ENCODE results near the gene PRL.

Gene PRL

GRCh38 chr6:22296936-22297335 lies at the start of gene PRL:
PRL (minus strand) TSS chr6:22297036; CDS start chr6:22296982, 54 bp downstream.
- DNase-seq = no peak

DNA sequence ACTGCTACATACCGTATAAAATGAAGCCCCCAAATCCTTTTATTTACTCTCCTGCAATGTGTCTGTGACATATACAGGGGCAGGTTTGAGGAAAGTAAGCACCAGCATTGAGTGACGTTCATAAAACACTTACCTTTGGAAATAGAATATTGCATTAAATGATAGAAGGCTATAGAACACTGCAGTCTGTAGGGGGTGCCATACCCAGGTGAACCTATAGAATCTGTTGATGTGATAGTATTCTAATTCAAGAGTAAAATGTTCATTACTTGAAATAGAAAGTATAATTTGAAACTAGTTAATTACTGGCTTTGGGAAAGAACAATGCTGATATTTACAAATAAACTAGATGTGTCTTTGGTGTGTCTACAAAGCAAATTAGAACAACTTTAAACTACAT lies 47.0 kb upstream of the PRL start:
- DNase-seq = no peak

DNA sequence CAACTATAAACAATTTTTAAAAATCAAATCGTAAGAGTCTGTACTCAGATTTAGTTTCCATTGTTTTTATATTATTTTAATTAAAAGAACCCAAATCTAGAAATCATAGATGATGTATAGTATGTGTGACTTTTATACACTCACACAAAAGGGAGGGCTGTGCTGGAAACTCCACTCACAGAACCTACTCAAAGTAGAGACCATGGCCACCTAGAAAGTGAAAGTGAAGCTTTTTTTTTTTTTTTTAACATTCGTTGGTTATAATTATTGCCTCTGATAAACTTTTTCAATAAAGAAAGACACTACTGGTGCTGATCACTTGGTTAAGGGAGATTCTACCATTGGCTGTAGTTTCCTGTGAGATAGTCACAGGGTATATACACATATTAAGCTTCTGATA lies 37.9 kb upstream of the PRL start:
- no peak for DNase-seq

DNA sequence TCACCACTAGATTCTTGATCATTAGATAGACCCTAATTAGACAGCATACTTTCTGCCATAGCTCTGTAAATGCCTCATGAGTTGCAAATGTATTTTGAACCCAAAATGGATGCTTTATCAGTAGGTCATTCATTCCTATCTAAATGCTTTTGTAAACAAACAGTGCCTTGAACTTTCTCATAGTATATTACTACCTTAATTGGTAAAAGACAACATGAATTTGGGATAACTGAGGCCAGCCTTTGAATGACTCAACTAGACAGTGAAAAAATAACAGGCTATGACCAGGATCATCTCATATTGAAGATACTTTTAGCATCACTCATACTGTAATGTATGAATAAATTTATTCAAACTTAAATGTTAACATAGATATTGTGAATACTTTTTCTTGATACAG lies 37.0 kb upstream of the PRL start:
- DNase-seq = no peak

DNA sequence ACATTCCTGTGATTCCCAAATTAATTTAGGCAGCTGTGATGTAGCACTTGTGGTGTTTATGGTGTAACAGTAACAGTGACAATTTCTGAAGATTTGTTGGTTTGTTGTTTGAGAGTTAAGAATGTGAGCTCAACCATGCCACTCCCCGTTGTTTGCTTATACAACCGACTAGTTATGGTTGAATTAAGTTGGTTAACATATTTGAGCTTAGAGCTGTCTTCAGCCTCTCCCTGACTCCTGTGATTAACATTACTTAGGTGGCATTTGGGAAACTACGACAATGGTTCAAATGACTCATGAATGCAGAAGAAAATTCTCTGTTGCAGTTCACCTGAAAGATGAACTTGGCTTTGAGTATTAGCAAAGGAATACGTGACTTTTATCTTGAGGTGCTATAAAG lies 35.9 kb upstream of the PRL start:
- DNase-seq = no peak

DNA sequence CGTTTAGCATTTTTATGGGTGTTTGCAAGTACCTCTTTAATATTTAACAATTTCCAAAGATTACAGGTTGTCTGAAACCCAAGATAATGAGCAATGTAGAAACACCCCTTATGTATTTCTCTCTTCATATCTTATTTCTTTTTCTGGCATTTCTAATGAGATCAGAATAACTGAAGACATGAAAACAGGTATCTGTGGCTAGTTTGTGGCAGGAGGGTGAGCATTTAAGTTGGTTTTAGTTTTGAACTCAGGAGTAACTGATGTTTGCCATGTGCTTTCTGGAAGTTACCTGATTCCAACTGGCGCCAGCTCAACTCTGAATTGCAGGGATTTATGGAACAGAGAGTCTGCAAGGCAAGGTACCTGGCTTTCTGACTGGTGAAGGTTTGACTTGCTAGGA lies 35.4 kb upstream of the PRL start:
- DNase-seq = no peak

GRCh38 chr6:22330941-22331340 lies 34.1 kb upstream of the PRL start:
- no peak for DNase-seq

- no peak for DNase-seq
Observed at GRCh38 chr6:22328474-22328873, 31.6 kb upstream of the PRL start.

DNA sequence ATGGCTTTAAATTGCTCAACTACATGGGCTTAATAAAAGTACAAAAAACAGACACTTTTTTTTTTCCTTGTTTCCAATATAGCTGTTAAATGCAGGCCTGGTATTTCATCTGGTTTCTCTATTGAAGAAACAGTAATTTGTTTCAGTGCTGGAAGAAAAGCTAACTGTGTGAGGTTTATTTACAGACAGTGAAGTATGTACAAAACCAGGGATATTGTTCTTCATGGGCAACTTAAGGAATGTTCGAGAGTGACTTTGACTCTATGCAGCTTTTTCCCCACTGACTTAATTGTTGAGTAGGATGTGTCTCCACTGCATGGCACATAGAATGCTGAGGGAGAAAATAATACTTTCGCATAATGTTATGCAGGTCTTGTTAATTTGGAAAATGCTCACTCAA lies 31.0 kb upstream of the PRL start:
- no peak for DNase-seq

GRCh38 chr6:22326500-22326899 lies 29.7 kb upstream of the PRL start:
- no peak for DNase-seq

DNA sequence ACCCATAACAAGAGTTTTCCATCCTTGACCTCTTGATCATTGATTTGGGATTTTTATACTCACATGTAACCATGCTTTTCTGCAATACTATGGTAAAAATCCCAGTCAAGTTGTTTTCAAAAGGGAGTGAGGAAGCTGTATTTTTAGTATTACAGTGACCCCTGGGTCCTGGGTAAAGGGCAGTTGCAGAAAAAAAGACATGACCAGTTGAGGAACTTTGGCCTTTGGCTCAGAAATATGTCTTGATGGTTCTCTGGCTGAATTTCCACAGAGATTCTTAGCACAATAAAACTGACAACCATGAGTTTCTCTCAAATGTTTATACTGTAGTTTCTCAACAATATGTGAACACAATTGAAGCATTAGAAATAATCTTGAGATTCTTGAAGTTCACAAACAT lies 28.6 kb upstream of the PRL start:
- DNase-seq = no peak

- no peak for DNase-seq
Observed at GRCh38 chr6:22323848-22324247, 27.0 kb upstream of the PRL start.

DNA sequence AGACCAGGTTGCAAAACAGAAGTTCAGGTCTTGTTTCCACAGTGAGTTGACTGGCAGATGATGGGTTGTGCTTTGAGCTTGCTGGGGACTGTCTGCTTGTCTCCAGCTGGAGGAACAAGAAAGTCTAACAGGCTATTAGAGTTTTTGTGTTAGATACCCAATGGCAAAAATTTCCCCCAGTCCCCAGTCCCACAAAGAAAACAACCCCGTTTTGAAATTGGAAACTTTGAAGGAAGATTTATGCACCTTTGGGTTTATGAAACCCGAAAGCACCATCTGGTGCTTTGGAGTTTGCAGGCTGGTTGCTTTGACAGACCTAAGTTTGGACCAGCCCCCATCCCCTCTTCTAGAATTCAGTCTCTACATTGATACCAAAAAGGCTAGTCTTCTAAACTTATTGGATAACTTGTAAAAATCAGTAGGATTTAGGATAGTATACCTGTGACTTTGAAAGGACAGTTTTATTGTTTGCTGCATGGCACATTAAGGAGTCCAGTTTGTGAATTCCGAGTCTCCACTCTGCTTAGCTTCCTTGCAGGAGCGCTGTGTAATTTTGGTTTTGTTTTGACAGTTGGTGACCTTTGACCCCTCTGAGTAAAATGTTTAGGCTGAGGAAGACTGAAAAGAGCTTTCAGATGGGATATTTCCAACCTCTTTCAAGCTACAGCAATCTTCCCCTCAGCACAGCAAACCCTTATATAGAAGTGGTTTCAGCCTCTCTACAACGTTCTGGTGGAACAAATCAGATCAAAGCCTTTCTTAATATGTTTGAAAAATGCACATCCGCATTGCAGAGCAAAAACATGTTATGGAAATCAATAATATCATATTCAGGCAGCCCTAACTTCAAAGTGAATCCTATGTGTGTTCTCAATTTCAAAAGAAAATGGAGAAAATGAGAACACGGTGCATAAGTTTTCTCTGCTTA lies 25.5 kb upstream of the PRL start:
- no peak for DNase-seq

- DNase-seq = no peak
Observed at GRCh38 chr6:22320750-22321149, 23.9 kb upstream of the PRL start.

DNA sequence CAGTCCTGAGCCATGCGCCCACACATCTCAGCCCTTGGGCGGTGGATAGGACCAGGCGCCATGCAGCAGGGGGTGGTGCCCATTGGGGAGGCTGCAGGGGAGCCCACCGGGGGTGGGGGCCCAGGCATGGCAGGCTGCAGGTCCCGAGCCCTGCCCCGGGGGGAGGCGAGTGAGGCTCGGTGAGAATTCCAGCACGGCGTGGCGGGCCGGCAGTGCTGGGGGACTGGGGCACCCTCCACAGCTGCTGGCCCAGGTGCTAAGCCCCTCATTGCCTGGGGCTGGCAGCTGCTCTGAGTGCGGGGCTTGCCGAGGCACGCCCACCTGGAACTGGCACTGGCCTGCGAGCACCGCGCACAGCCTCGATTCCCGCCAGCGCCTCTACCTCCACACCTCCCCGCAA lies 21.6 kb upstream of the PRL start:
- DNase-seq = no peak

GRCh38 chr6:22313796-22314195 lies 17.0 kb upstream of the PRL start:
- no peak for DNase-seq

- DNase-seq = no peak
Observed at GRCh38 chr6:22308939-22309338, 12.1 kb upstream of the PRL start.

- no peak for DNase-seq
Observed at GRCh38 chr6:22306741-22307466, 10.1 kb upstream of the PRL start.

DNA sequence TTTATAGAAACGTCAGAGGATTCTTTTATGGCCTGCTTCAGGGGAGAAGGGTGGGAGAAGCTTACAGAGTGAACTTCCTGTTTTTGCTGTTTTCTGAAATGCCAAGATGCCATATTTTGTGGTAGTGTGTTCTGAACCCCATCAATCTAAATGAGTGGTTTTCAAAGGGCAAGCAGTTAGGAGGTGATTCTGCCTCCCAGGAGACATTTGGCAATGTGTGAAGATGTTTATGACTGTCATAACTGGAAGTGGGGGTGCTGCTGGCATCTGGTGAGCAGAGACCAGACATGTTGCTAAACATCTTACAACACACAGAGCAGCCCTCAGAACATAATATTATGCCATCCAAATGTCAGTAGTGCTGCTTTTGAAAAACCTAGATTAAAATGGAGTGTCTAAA lies 6.0 kb upstream of the PRL start:
- DNase-seq = no peak

DNA sequence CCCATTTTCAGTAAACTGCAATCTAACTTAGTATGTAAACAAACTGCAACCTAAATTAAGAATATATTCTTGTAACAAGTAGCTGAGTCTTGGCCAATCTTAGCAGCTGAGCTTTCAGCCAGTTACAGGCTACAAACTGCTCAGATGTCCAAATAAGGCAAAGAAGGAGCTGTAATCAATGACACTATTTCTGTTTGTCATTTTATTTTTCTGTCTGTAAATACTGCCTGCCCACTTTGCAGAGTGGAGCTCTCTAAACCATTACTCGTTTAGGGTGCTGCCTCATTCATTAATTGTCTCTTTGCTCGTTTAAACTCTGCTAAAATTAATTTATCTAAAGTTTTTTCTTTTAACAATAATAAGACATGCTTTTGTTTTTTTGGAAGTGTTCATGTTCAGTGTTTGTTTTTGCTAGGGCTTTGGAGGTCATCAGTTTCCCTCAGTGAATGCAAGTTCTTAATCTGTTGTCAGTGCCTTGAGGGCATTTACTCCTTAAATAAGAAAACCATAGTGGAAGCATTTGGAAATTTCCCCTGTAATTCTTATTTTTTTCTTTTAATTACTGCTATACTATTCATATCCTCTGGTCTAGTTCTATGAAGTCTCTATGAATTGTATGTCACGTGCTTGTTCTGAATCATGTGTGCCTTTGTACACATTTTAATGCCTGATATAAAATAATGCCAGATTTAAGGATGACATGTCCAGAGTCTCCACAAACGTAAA lies 3.6 kb upstream of the PRL start:
- DNase-seq = no peak

DNA sequence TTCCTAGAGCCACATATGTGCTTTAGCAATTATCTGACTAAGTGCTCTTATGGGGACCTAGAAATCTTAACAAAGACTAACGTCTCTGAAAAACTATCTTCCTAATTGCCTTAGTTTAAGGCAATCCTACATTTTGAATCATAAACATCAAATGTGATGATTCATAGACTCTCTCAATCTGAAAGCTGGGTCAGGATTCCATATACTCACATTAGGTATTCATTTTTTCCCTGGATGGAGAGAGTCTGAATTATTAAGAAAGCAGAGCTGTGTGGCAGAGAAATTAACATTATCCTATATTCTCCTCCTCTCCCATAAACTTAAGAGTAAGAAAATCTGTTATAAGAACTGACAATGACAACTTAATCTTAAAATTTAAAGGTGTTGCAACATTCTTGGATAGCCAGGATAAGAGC lies 1.6 kb upstream of the PRL start:
- DNase-seq = no peak

- no peak for DNase-seq
Observed at GRCh38 chr6:22296067-22296466, 769 bp downstream of the PRL start.

- peak; percentile 91 for DNase-seq
Observed at GRCh38 chr6:22295145-22295544, 1.7 kb downstream of the PRL start.

GRCh38 chr6:22294301-22294700 lies 2.5 kb downstream of the PRL start:
- peak; percentile 21 for DNase-seq
